Measurements from ENCODE around the gene PSMG4. TPM values are rescaled to one million over a fixed set of nuclear protein-coding genes. Genes with fewer than 3 reads are reported as not detected.

The PSMG4 gene
- total and polyA plus RNA-seq, 2 of the 8 experiments (the other 6 are each of a cell fraction or from before 2014, with no cell fraction given) = 40.6 to 113 TPM

DNA sequence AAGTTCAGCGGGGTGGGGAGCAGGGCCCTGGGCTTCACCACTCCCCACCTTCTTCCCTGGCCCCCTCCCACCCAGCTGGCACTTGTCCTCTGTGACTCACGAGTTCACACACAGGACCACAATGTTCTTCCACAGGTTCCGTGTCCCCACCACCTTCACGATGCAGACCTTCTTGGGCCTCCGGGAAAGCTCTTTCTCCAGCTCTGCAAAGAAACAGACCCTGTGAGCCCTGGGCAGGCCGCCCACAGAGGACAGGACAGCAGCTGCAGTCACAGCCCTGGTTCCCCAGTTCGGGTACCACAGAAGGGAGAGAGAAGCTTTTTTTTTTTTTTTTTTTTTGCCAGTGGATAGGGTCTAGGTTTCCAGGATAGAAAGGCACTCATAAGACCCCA is 30.9 kb downstream of the PSMG4 start:
- H3K79me1 ChIP-seq (ENCODE audit: low read depth, low read length) = no peaks in the 10 kb centered on the region
- no peak overlapping the region for H2AK5ac ChIP-seq (ENCODE audit: low read depth, low read length)
- no peaks in the 10 kb centered on the region; a peak in 1 of 7 replicates for H3K4me1 ChIP-seq (replicated peaks in 1 of 4; ENCODE audit: control insufficient read depth in 3 of 4, insufficient read depth in 4 of 4, low read length in 3 of 4)
- no peak overlapping the region for H3K56ac ChIP-seq (replicated peaks; ENCODE audit: insufficient read length, low read depth, low read length)
- no peak overlapping the region for H3K9ac ChIP-seq (replicated peaks in 1 of 4; ENCODE audit: extremely low read depth in 1 of 4, low read depth in 3 of 4, low read length in 3 of 4)
- H2BK20ac ChIP-seq (ENCODE audit: low read length) = no peak overlapping the region
- H3K14ac ChIP-seq (ENCODE audit: insufficient read length) = no peak overlapping the region
- no peak overlapping the region for H3K4ac ChIP-seq (replicated peaks; ENCODE audit: insufficient read length, low read depth, low read length)
- peak overlapping the region; percentile 9; the same call in 1 of the 2 replicates for H4K8ac ChIP-seq (ENCODE audit: extremely low read depth, insufficient read depth, low read length)
- H3K4me3 ChIP-seq (ENCODE audit: extremely low read depth in 1 of 4, insufficient read depth in 2 of 4, low read depth in 3 of 4, low read length in 4 of 4) = no peak overlapping the region
- H3K4me2 ChIP-seq (ENCODE audit: insufficient read depth in 1 of 2, low read depth in 2 of 2, low read length in 2 of 2) = no peak overlapping the region
- no peak overlapping the region for H4K91ac ChIP-seq (replicated peaks; ENCODE audit: insufficient read length, low read length)
- H2BK15ac ChIP-seq (ENCODE audit: low read length) = no peak overlapping the region
- no peaks in the 10 kb centered on the region for H3K23me2 ChIP-seq (ENCODE audit: low read depth, low read length)
- H4K5ac ChIP-seq (ENCODE audit: insufficient read length, low read depth, low read length) = no peak overlapping the region
- no peaks in the 10 kb centered on the region for H3K27me3 ChIP-seq (replicated peaks in 1 of 4; ENCODE audit: control insufficient read depth in 3 of 4, extremely low read depth in 1 of 4, insufficient read depth in 3 of 4, low read length in 3 of 4)
- 90% methylated on average over 7 of the region's 7 CpGs; no CpG with 5 or more reads in 1 of the 2 experiments for WGBS, 2 experiments (ENCODE audit: extremely low coverage in 1 of 2, insufficient coverage in 1 of 2, insufficient read length in 1 of 2, insufficient replicate concordance in 2 of 2, low coverage in 1 of 2, low lambda C conversion rate in 2 of 2, missing lambda C conversion rate in 1 of 2)
- H3K27ac ChIP-seq (ENCODE audit: low read depth, low read length) = no peak overlapping the region
- no peak overlapping the region for H3K18ac ChIP-seq (ENCODE audit: extremely low read depth, low read length)
- no peak for DNase-seq (ENCODE audit: low read depth in 1 of 2, low spot score in 2 of 2)
- no peaks in the 10 kb centered on the region for H3K79me2 ChIP-seq (ENCODE audit: control insufficient read depth in 1 of 2, insufficient read depth in 2 of 2, low read length in 2 of 2)
- POLR2A ChIA-PET (ENCODE audit: partially characterized antibody) = no interaction called here
- H2BK5ac ChIP-seq (ENCODE audit: low read depth, low read length) = no peak overlapping the region
- H3K23ac ChIP-seq (ENCODE audit: insufficient read length) = no peak overlapping the region
- H3K9me3 ChIP-seq (ENCODE audit: insufficient read depth in 2 of 2, low read depth in 1 of 2, low read length in 1 of 2) = no peaks in the 10 kb centered on the region
- no peaks in the 10 kb centered on the region for H4K20me1 ChIP-seq (replicated peaks in 1 of 2; ENCODE audit: control insufficient read depth in 1 of 2, insufficient read depth in 2 of 2, low read length in 2 of 2)
- no peak for FAIRE-seq
- H2AFZ ChIP-seq (ENCODE audit: low read length) = no peak overlapping the region
- H3K36me3 ChIP-seq (ENCODE audit: control insufficient read depth in 2 of 4, insufficient read depth in 4 of 4, low read length in 3 of 4) = peaks cover 0 to 4% (median 0%) of the 10 kb centered on the region in 4 experiments; a peak in 2 of 8 replicates
- H2BK120ac ChIP-seq (replicated peaks; ENCODE audit: low read depth, low read length) = no peak overlapping the region
- no peak overlapping the region for H2BK12ac ChIP-seq (ENCODE audit: low read depth, low read length)
- CTCF ChIA-PET (ENCODE audit: partially characterized antibody) = interaction anchor here (0.7 to 2.7 kb wide), 6 partner anchors 9 to 442 kb away, joined by 3 to 17 read pairs (median 6); no protein-coding TSS in a partner anchor
- TF ChIP-seq SUZ12 (IDR thresholded peaks at IDR 0.05; ENCODE audit: low read length) (no peak), RFX5 (IDR thresholded peaks at IDR 0.05; ENCODE audit: borderline replicate concordance, low read depth, low read length) (no peak), MAFK (IDR thresholded peaks at IDR 0.05; ENCODE audit: low read depth, low read length) (no peak), EZH2 (IDR thresholded peaks at IDR 0.05; ENCODE audit: low read depth, low read length, severe bottlenecking) (no peak), HDAC2 (IDR thresholded peaks at IDR 0.05; ENCODE audit: borderline replicate concordance in 1 of 2, low read depth in 2 of 2, low read length in 2 of 2) (no peak), NRF1 (IDR thresholded peaks at IDR 0.05; ENCODE audit: low read depth, low read length) (no peak), KDM5A (IDR thresholded peaks at IDR 0.05; ENCODE audit: low read length) (no peak), TBP (IDR thresholded peaks at IDR 0.05; ENCODE audit: low read depth, low read length) (no peak), CBX8 (IDR thresholded peaks at IDR 0.05; ENCODE audit: borderline replicate concordance, low read depth, low read length) (no peak), ZNF274 (IDR thresholded peaks at IDR 0.05; ENCODE audit: borderline replicate concordance, extremely low read depth, low read length) (no peak), CREB1 (IDR thresholded peaks at IDR 0.05) (no peak), CTBP2 (IDR thresholded peaks at IDR 0.05; ENCODE audit: borderline replicate concordance, insufficient read depth, insufficient read length, low read length) (no peak), SP1 (IDR thresholded peaks at IDR 0.05; ENCODE audit: low read depth, low read length) (no peak)
- TF ChIP-seq, protein P1, sequence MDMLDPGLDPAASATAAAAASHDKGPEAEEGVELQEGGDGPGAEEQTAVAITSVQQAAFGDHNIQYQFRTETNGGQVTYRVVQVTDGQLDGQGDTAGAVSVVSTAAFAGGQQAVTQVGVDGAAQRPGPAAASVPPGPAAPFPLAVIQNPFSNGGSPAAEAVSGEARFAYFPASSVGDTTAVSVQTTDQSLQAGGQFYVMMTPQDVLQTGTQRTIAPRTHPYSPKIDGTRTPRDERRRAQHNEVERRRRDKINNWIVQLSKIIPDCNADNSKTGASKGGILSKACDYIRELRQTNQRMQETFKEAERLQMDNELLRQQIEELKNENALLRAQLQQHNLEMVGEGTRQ (IDR thresholded peaks at IDR 0.05; ENCODE audit: low read length) = no peak

Measured in H1 (cell line).